GM21367 (cell line): ENCODE results near the gene DMGDH.

Experiments
- ATAC-seq: cut with Tn5 transposase; IDR thresholded peaks from one replicate; pipeline ENCODE4 v1.9.1; 2021; ENCODE audit not compliant: unreplicated experiment

Gene DMGDH

DNA sequence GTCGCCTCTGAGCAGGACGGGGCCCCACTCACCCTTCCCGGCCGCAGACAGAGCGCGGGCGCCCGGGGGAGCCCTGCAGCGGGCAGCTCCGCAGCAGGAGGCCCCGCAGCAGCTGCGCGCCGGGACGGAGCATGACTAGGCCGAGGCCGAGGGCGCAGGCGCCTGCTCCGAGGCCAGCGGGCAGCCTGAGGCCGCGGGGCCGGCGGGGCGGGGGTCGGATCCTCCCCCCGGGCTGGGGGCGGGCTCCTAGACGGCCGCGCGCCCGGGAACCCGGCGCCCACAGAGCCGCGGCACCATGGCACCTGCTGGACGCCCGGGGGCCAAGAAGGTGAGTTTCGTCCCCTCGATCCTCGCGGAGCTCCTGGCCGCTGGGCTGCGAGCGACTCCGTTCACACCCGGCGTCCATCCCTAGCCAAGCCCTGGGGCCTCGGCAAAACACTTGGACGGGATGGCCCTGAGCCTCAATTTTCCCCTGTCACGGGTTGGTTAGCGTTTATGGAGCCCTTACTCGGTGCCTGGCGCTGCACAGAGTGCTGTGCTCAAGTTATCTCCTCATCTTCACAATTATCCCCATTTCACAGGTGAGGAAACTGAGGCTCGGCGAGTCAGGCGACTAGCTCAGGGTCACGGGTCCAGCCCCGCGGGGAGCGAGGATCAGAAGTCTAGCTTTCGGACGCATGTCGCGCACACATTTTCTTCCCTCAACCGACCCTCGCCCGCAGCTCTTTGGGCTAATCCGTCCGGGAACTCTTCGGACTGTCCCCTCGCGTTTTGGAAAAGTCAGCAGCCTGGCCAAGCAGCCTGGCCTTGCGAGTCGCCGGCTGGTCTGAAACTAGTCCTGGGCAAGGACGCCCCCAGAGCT is at the start of gene DMGDH, which contains the start of gene BHMT2:
Gene DMGDH (minus strand): TSS at position 187 of the 862 bp plus-strand sequence. CDS start 54 bp downstream, at position 133.
Gene BHMT2 (plus strand): TSS at position 280 of the 862 bp plus-strand sequence. CDS start 16 bp downstream, at position 296.
- no peak for ATAC-seq

DNA sequence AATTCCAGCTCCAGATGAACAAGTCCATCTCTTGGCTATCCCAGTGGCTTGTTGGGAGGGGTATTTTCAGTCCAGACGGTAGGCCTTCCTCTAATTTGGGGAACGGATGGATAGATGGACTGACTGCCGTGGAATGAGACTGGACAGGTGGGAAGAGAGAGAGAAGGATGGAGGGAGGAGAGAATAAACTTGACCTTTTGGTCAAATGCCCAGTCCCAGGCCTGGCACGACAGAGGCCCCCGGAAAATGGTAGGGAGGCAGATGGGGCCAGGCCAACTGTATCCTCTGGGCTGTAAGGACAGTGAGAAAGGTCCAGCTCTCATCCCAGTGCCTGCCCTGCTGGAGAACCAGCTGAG is 43.2 kb upstream of the DMGDH start:
- no peak for ATAC-seq

- no peak for ATAC-seq
These were observed 42.7 kb upstream of the DMGDH start for GRCh38 chr5:79111960-79112702.

DNA sequence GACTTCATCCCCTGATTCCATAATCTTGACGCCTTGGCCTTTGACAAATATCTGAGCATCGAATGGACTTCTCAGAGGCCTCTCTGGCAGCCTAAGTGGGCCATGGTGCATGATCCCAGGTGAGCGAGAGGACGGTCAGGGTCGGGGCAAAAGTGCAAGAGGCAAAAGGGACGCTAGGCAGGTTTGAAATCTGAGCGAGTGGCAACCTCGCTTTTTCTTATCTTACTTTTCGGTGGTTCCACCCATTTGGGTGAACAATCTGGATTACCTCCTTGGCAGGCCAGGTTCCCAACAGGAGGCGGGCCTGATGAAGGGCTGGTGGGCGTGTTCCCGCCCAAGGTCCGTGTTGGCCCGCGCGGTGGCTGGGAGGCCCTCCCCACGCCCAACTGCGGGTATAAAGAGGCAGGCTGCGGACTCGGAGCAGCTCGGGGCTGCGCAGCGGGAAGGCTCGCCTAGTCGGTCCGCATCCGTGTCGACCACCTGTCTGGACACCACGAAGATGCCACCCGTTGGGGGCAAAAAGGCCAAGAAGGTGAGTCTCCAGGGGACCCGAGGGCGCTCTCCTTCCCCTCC is 42.0 kb upstream of the DMGDH start, which contains the start of gene BHMT:
Gene BHMT (plus strand): TSS at position 423 of the 573 bp plus-strand sequence. CDS start 77 bp downstream, at position 500.
- ATAC-seq: no peak

DNA sequence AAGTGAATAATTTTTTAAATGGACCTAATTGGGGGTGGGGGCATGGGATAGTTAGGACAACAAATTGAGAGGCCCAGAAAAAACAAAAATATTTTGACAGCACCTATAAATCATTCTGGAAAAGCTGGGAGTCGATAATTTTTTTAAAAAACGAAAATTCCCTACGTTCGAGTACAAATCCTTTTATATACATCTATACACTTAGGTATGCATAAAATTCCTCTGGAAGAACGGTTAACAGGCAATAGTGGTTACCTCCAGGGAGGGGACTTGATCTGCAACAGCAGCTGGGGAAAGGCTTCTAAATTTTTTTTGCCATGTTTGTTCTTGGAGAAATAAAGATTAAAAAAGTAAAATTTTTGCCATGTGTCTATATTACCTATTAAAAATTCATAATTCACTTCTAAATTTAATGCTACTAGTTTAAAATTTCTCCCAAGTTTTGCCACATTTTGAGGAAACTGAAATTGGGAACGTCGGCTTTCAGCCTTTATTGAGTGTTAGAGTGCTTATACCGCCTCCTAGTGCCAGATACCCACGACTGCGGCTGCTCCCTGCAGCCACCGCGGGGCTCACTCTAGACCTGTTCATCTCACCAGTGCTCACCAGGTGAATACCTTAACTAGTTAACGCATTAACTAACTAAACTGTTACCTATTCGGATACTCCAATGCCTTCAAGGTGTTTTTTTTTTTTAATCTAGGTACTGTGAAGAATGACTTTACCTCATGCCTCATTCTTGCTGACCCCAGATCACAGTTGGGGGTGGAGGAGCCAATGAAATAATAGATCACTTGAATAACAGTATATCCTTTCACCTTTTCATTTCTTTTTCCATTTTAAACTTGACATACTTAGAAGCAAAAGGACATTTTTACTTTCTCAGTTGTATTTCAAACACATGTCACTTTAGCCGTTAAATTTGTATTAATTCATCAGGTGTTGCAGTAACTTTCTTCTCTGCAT is 40.3 kb upstream of the DMGDH start:
- no peak for ATAC-seq

DNA sequence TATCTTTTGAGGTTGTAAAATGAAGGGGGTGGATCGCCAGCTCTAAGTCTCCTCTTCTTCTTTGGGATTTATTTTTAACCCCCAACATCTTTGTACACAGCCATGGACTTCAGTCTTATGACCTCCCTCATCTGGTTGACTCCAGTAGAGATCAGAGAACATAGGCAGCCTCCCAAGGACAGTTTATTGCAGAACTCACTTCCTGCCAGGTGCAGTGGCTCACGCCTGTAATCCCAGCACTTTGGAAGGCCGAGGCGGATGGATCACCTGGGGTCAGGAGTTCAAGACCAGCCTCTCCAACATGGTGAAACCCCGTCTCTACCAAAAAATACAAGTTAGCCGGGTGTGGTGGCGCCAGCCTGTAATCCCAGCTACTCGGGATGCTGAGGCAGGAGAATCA is 39.3 kb upstream of the DMGDH start:
- no peak for ATAC-seq

- no peak for ATAC-seq
These were observed 38.6 kb upstream of the DMGDH start for GRCh38 chr5:79108086-79108485.

GRCh38 chr5:79107020-79107796 is 37.7 kb upstream of the DMGDH start:
- no peak for ATAC-seq

DNA sequence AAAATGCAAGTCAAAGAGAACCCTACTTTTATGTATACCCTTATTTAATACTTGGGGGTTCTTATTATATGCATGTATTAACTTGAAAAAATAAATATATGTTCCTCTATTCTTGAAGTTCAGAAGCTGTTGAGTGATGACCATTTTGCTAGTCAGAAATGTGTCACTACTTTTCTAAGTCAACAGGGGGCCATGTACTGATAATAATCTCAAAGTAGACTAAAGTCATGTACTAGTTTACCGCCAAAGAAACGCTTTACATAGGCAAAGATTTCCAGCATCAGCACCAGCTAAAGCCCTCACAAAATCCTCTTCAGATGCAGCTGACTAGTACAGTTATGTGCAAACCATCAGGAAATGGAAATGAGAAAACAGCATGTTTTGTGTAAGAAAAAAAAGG is 36.4 kb upstream of the DMGDH start:
- ATAC-seq: no peak

DNA sequence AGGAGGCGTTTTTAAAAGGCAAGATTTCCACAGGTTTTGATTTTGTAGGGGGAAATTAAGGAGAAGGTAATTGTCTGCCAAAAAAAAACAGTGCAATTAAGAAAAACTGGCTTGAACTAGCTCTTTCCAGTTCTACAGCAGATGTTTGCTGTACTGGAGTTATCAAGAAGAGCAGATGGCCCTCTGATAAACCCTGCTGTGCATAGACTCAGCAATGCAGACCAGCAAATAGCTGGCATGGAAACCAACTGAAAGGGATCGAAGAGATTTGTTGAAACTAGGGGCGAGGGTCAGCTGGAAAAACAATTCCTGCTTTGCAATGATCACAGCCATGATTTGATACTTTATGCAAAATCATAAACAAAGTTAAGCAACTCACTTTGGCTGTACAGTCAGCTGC is 24.3 kb upstream of the DMGDH start:
- no peak for ATAC-seq

DNA sequence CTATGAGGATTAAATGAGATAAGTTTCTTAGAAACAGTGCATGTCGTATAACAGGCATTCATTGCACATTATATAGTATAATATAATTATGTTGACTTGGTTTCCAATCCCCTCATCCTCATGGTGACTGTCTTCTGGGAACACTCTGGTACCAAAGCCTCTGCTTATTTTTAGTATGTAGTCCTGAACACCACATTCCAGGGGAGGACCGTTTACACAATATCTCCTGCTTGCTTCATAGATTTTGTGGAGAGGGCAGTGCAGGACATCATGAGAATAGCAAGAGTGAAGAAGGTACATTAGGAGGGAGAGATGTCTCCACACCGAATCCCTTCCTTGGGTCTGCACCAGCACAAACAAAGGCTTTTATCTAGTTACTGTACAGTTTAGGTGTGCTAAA is 21.6 kb upstream of the DMGDH start:
- no peak for ATAC-seq

- ATAC-seq: no peak
These were observed 19.0 kb upstream of the DMGDH start for GRCh38 chr5:79088507-79088906.

DNA sequence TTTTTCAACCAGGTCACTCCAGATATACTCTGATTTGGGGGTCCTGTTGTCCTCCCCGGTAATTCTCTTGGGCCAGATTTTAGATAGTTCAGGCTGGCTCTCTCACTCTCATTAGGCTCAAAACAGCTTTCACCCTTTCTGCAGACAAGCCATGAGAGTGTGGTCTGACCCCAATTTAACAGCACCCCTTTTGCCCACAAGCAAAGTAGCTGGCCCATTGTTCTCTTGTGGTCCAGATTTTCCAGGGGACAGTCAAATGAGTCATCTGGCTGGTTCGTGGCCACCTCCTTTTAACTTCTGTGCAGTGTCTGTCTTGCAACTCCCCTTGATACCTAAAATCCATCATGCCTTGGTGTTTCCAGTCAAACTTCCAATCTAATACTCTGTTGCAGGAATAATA is 16.6 kb upstream of the DMGDH start:
- ATAC-seq: no peak

DNA sequence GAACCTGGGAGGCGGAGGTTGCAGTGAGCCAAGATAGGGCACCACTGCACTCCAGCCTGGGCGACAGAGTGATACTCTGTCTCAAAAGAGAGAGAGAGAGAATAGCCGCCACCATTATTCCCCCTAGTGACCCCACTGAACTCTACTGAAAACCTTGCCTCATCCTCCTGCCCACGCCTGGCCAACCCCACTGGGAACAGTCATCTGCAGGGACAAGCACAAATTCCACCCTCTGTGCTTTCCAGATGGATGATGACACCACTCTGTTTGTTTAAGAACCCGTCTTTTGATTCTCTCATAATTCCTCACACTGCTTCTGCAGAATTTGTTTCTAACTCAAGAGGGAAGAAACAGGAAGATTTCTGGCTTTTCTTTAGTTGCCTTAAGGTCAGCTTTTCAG is 12.3 kb upstream of the DMGDH start:
- ATAC-seq: no peak

GRCh38 chr5:79080804-79081203 is 11.3 kb upstream of the DMGDH start:
- no peak for ATAC-seq

DNA sequence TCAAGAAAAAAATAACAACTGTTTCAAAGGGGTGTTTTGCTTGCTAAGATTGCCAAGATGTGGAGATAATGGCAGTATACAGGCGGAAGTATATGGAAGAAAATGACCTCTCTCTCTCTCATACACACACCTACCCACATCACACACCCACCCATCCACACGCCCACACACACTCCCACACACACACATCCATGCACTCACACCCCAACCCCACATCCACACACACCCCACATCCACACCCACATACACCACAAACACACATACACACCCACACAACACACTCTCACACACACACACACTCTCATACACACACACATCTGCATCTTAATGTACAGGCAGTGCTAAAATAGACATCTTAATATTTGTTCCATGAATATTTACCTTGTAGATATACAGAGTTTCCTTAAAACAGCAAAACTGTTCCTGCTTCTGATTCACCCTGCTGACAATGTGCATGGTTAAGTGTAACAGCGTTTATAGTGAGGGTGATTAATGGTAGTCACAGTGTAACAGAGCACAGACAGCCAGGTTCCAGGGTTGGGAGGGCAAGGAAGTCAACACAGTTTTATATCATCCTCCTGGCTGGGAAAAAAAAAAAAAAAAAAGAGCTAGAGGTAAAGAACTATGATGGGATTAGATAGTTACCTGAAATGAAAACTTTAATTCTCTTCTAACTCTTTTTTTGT is 8.3 kb upstream of the DMGDH start:
- no peak for ATAC-seq

- no peak for ATAC-seq
These were observed 7.3 kb upstream of the DMGDH start for GRCh38 chr5:79076819-79077218.

- ATAC-seq: no peak
These were observed 6.4 kb upstream of the DMGDH start for GRCh38 chr5:79075646-79076426.
